Urinary bladder (tissue), 4 donors: ENCODE data around the gene COLGALT1. TPM values are rescaled to one million over a fixed set of nuclear protein-coding genes. Genes with fewer than 3 reads are reported as not detected.

Experiments
- DNase-seq: peaks from one replicate; pipeline ENCODE4 v3.0.0-alpha.2; 2015; ENCODE audit errors: extremely low spot score
- H3K27ac ChIP-seq: one replicate; pipeline ENCODE4 v1.5.1; 2013; ENCODE audit warnings: low read depth, mild to moderate bottlenecking, moderate library complexity
- H3K36me3 ChIP-seq: one replicate; pipeline ENCODE4 v1.6.1; 2013; ENCODE audit warnings: mild to moderate bottlenecking, moderate library complexity; ENCODE audit not compliant: insufficient read depth
- H3K4me1 ChIP-seq: one replicate; pipeline ENCODE4 v1.6.1; 2013; ENCODE audit warnings: mild to moderate bottlenecking, moderate library complexity; ENCODE audit not compliant: insufficient read depth
- H3K4me3 ChIP-seq: one replicate; pipeline ENCODE4 v1.5.1; 2013; ENCODE audit warnings: low read depth, low read length
- WGBS: extraction: QIAGEN DNeasy Blood & Tissue Kit; methylation state at CpG from one replicate; pipeline ENCODE4 v1.1.7; 2013; 5-methylcytosine and 5-hydroxymethylcytosine counted together
- polyA plus RNA-seq: library from polyadenylated mRNA; stranded (reverse); fragments of 200-250 nt; gene quantifications from one replicate; pipeline ENCODE4 v1.2.3, GENCODE V29; 2013
- total RNA-seq: library from RNA; depleted of rRNA; stranded (reverse); fragments of >200 nt; gene quantifications from one replicate; pipeline ENCODE4 v1.2.3, GENCODE V29; 2014
- donor health status: healthy with polysubstance abuse.
- donor health status: healthy.

COLGALT1 gene
- total and polyA plus RNA-seq, 2 donors = 31.7 to 68.6 TPM

- no peak for DNase-seq
- WGBS = 89% methylated on average over 9 of the region's 9 CpGs
- H3K27ac ChIP-seq = no peak overlapping the region
- H3K4me1 ChIP-seq = no peaks in the 10 kb centered on the region
- no peaks in the 10 kb centered on the region for H3K36me3 ChIP-seq
- H3K4me3 ChIP-seq = no peak overlapping the region
Measured at GRCh38 chr19:17632577-17632976, 77.1 kb downstream of the COLGALT1 start.

Other genes starting within 250 kb of the COLGALT1 start
- gene MRPL34, start 249.8 kb upstream of the COLGALT1 start, total RNA-seq = 6.1 TPM
- 146 TPM for gene MRPL34, start 249.8 kb upstream of the COLGALT1 start, polyA plus RNA-seq
- gene DDA1, start 246.1 kb upstream of the COLGALT1 start, total RNA-seq = 8.0 TPM
- 66.1 TPM for gene DDA1, start 246.1 kb upstream of the COLGALT1 start, polyA plus RNA-seq
- gene ANO8, start 220.8 kb upstream of the COLGALT1 start, total RNA-seq = 4.1 TPM
- 5.8 TPM for gene ANO8, start 220.8 kb upstream of the COLGALT1 start, polyA plus RNA-seq
- 11.2 TPM for gene GTPBP3, start 218.1 kb upstream of the COLGALT1 start, total RNA-seq
- gene GTPBP3, start 218.1 kb upstream of the COLGALT1 start, polyA plus RNA-seq = 15.9 TPM
- 23.6 TPM for gene PLVAP, start 178.3 kb upstream of the COLGALT1 start, total RNA-seq
- 289 TPM for gene PLVAP, start 178.3 kb upstream of the COLGALT1 start, polyA plus RNA-seq
- gene CCDC194, start 161.5 kb upstream of the COLGALT1 start, total RNA-seq = not detected
- not detected for gene CCDC194, start 161.5 kb upstream of the COLGALT1 start, polyA plus RNA-seq
- gene BST2, start 150.0 kb upstream of the COLGALT1 start, total RNA-seq = 11.5 TPM
- 103 TPM for gene BST2, start 150.0 kb upstream of the COLGALT1 start, polyA plus RNA-seq
- 25.7 TPM for gene MVB12A, start 135.6 kb upstream of the COLGALT1 start, total RNA-seq
- 66.4 TPM for gene MVB12A, start 135.6 kb upstream of the COLGALT1 start, polyA plus RNA-seq
- gene TMEM221, start 107.0 kb upstream of the COLGALT1 start, total RNA-seq = 0.53 TPM
- gene TMEM221, start 107.0 kb upstream of the COLGALT1 start, polyA plus RNA-seq = 0.82 TPM
- not detected for gene NXNL1, start 94.7 kb upstream of the COLGALT1 start, total RNA-seq
- gene NXNL1, start 94.7 kb upstream of the COLGALT1 start, polyA plus RNA-seq = not detected
- gene SLC27A1, start 85.1 kb upstream of the COLGALT1 start, total RNA-seq = 14.8 TPM
- 21.1 TPM for gene SLC27A1, start 85.1 kb upstream of the COLGALT1 start, polyA plus RNA-seq
- 27.2 TPM for gene PGLS, start 44.0 kb upstream of the COLGALT1 start, total RNA-seq
- gene PGLS, start 44.0 kb upstream of the COLGALT1 start, polyA plus RNA-seq = 82.8 TPM
- gene UNC13A, start 132.7 kb downstream of the COLGALT1 start, total RNA-seq = 0.48 TPM
- gene UNC13A, start 132.7 kb downstream of the COLGALT1 start, polyA plus RNA-seq = 0.25 TPM
- 26.8 TPM for gene MAP1S, start 163.8 kb downstream of the COLGALT1 start, total RNA-seq
- gene MAP1S, start 163.8 kb downstream of the COLGALT1 start, polyA plus RNA-seq = 34.4 TPM
- gene FCHO1, start 195.8 kb downstream of the COLGALT1 start, total RNA-seq = 1.4 TPM
- gene FCHO1, start 195.8 kb downstream of the COLGALT1 start, polyA plus RNA-seq = 1.7 TPM
- 5.7 TPM for gene B3GNT3, start 239.5 kb downstream of the COLGALT1 start, total RNA-seq
- gene B3GNT3, start 239.5 kb downstream of the COLGALT1 start, polyA plus RNA-seq = 6.5 TPM